ENCODE measurements around the gene SIPA1.
A peak's percentile ranks its signal among the peaks of the same experiment; 100 is the strongest.

Gene SIPA1, protein sequence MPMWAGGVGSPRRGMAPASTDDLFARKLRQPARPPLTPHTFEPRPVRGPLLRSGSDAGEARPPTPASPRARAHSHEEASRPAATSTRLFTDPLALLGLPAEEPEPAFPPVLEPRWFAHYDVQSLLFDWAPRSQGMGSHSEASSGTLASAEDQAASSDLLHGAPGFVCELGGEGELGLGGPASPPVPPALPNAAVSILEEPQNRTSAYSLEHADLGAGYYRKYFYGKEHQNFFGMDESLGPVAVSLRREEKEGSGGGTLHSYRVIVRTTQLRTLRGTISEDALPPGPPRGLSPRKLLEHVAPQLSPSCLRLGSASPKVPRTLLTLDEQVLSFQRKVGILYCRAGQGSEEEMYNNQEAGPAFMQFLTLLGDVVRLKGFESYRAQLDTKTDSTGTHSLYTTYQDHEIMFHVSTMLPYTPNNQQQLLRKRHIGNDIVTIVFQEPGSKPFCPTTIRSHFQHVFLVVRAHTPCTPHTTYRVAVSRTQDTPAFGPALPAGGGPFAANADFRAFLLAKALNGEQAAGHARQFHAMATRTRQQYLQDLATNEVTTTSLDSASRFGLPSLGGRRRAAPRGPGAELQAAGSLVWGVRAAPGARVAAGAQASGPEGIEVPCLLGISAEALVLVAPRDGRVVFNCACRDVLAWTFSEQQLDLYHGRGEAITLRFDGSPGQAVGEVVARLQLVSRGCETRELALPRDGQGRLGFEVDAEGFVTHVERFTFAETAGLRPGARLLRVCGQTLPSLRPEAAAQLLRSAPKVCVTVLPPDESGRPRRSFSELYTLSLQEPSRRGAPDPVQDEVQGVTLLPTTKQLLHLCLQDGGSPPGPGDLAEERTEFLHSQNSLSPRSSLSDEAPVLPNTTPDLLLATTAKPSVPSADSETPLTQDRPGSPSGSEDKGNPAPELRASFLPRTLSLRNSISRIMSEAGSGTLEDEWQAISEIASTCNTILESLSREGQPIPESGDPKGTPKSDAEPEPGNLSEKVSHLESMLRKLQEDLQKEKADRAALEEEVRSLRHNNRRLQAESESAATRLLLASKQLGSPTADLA

DNA sequence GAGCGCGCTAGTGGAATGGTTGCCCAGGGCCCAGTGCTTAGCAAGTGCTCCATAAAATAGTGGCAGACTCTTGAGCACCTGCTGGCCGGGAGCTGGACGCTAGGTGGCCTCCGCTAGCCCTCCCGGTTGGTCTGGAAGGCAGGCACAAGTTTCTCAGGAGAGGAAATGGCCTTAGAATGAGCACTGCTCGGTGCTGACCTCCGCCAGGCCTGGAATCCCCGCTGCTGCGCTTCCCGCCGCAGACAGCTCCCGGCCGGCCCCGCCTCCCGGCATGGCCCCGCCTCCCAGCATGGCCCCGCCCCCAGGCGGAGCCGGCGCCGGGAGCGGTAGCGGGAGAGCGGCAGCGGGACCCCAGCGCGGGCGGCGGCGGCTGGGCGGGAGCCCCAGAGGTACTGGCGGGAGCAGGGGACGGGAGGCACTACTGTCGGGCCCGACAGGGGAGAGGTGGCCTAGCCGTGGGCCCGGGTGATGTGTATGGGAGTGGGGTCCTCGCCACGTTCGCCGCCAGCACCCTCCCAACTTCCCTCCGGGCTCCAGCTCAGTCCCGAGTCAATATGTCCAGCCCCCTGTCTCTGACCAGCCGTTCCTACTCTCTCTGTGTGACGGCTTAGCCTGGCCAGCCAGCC is at the start of gene SIPA1:
TSS of gene SIPA1 (plus strand) at position 308 of the 626 bp plus-strand sequence. CDS start 2,821 bp downstream, outside the sequence.
- Histone ChIP-seq H3K9me3 (ENCODE audit: insufficient read depth, low read length) (no peaks in the 10 kb centered on the region), H3K4me3 (ENCODE audit: insufficient read length, low read depth) (peak within 1 kb of the TSS; percentile 67), H3K4me1 (ENCODE audit: insufficient read depth, insufficient read length) (peaks cover 27% of the 10 kb centered on the region), H3K36me3 (ENCODE audit: insufficient read depth, insufficient read length, low read length) (peaks cover 70% of the 10 kb centered on the region), H3K9ac (ENCODE audit: insufficient read length, low read depth) (peak within 1 kb of the TSS; percentile 89), H3K27me3 (ENCODE audit: insufficient read depth, insufficient read length) (no peaks in the 10 kb centered on the region)
- peak; percentile 91 for DNase-seq (ENCODE audit: low read depth, low spot score)
- TF ChIP-seq YY1 (IDR thresholded peaks at IDR 0.05; ENCODE audit: insufficient read depth, insufficient read length) (no peak), SUZ12 (IDR thresholded peaks at IDR 0.05; ENCODE audit: extremely low read depth, insufficient read depth, insufficient read length) (no peak), ZNF274 (IDR thresholded peaks at IDR 0.05; ENCODE audit: low read depth, low read length) (no peak)

DNA sequence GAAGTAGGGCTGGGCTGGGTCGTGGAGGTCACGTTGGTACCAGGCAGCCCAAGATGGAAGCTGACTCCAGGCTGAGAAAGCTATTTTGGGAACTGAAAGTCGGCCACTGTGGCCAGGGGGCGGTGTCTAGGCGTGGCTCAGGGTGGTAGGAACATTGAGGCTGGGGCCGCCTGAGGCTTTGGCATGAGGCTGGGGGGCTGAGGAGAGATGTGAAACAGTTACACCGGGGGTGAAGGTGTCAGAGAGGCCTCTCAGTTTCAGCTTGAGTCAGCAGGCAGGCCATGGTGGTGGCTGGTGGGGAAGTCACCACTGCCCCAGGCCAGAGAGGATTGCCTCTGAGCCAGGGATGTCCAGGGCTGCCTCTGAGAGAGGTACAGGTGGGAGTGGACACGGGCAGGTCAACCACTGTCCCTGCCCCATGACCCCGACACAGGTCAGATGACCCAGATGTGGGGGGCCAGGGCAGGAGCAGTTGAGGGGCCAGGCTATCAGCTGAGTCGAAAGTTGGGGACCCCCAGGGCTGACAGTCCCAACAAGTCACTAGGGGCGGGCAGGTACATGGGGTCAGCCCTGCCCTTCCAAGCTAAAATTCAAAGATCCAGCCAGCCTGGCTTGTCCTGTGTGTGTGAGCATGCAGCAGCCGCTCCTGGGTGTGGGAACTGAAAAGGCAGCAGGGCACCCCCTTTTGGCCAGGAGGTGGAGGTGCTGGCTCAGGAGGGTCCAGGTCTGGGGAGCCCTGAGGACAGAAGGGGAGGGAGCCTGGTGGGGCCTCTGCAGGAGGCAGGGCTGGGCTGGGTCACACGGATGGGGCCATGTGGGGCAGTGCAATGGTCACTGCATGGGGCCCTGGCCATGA is 49.5 kb upstream of the SIPA1 start:
- peak overlapping the region; percentile 23 for H3K9ac ChIP-seq (ENCODE audit: insufficient read length, low read depth)
- no peak for TF ChIP-seq YY1 (IDR thresholded peaks at IDR 0.05; ENCODE audit: insufficient read depth, insufficient read length)
- TF ChIP-seq SUZ12 (IDR thresholded peaks at IDR 0.05; ENCODE audit: extremely low read depth, insufficient read depth, insufficient read length) = no peak
- no peak for TF ChIP-seq ZNF274 (IDR thresholded peaks at IDR 0.05; ENCODE audit: low read depth, low read length)
- H3K4me1 ChIP-seq (ENCODE audit: insufficient read depth, insufficient read length) = peaks cover 40% of the 10 kb centered on the region
- peaks cover 5% of the 10 kb centered on the region for H3K27me3 ChIP-seq (ENCODE audit: insufficient read depth, insufficient read length)
- H3K4me3 ChIP-seq (ENCODE audit: insufficient read length, low read depth) = no peak overlapping the region
- DNase-seq (ENCODE audit: low read depth, low spot score) = peak; percentile 48
- no peaks in the 10 kb centered on the region for H3K9me3 ChIP-seq (ENCODE audit: insufficient read depth, low read length)
- peaks cover 30% of the 10 kb centered on the region for H3K36me3 ChIP-seq (ENCODE audit: insufficient read depth, insufficient read length, low read length)

DNA sequence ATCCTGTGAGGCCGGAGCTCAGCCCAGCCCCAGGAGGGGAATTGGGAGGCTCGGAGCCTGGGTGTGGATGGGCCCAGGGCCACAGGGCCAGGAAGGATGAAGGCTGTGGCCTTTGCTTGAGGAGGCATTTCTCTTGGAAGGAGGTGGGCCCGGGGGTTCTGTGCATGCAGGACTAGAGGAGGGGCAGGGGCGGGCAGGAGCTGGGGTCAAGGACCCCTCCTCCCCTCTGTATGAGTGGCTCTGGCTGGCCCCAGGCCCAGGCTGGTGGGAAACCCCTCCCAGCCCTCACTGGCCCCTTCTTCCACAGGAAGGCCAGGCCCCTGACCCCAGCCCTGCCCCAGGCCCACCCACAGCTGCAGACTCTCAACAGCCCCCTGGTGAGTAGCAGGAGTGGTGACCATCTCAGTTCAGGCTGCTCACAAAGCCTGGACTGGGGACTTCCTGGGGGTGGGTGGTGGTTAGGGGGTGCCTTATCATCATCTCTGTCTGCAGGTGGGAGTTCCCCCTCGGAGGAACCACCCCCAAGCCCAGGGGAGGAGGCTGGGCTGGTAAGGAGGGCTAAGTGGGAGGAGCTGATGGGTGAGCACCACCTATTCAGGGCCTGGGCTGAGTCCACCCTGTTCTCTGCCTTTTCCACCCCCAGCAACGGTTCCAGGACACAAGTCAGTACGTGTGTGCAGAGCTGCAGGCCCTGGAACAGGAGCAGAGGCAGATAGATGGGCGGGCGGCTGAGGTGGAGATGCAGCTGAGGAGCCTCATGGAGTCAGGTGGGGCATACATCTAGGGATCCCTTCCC is 48.3 kb upstream of the SIPA1 start:
- H3K9me3 ChIP-seq (ENCODE audit: insufficient read depth, low read length) = no peaks in the 10 kb centered on the region
- peaks cover 42% of the 10 kb centered on the region for H3K4me1 ChIP-seq (ENCODE audit: insufficient read depth, insufficient read length)
- H3K4me3 ChIP-seq (ENCODE audit: insufficient read length, low read depth) = no peak overlapping the region
- DNase-seq (ENCODE audit: low read depth, low spot score) = no peak
- TF ChIP-seq YY1 (IDR thresholded peaks at IDR 0.05; ENCODE audit: insufficient read depth, insufficient read length) = no peak
- peaks cover 5% of the 10 kb centered on the region for H3K27me3 ChIP-seq (ENCODE audit: insufficient read depth, insufficient read length)
- peak overlapping the region; percentile 51 for H3K9ac ChIP-seq (ENCODE audit: insufficient read length, low read depth)
- peaks cover 22% of the 10 kb centered on the region for H3K36me3 ChIP-seq (ENCODE audit: insufficient read depth, insufficient read length, low read length)

DNA sequence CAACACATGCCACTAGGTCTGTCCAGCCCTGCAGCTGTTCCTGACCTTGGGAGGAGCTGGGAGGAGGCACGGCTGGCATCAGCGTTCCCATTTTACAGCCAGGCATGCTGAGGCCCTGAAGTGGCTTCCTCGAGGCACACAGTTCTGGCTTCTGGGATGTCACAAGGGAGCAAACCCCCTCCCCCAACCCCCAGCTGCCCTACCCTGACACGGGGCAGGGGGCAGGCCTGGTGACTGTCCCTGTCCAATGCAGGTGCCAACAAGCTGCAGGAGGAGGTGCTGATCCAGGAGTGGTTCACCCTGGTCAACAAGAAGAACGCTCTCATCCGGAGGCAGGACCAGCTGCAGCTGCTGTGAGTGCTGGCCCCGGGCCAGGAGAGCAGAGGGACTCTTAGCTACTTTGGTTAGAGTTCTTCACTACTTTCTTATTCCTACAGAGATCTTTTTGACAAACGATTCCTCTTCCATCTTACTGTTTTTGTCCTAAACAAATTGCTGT is 47.6 kb upstream of the SIPA1 start:
- no peak for DNase-seq (ENCODE audit: low read depth, low spot score)
- Histone ChIP-seq H3K36me3 (ENCODE audit: insufficient read depth, insufficient read length, low read length) (peaks cover 18% of the 10 kb centered on the region), H3K4me3 (ENCODE audit: insufficient read length, low read depth) (no peak overlapping the region), H3K9ac (ENCODE audit: insufficient read length, low read depth) (no peak overlapping the region), H3K9me3 (ENCODE audit: insufficient read depth, low read length) (no peaks in the 10 kb centered on the region), H3K4me1 (ENCODE audit: insufficient read depth, insufficient read length) (peaks cover 42% of the 10 kb centered on the region), H3K27me3 (ENCODE audit: insufficient read depth, insufficient read length) (peaks cover 5% of the 10 kb centered on the region)
- TF ChIP-seq YY1 (IDR thresholded peaks at IDR 0.05; ENCODE audit: insufficient read depth, insufficient read length) = no peak
- TF ChIP-seq SUZ12 (IDR thresholded peaks at IDR 0.05; ENCODE audit: extremely low read depth, insufficient read depth, insufficient read length) = no peak
- no peak for TF ChIP-seq ZNF274 (IDR thresholded peaks at IDR 0.05; ENCODE audit: low read depth, low read length)

DNA sequence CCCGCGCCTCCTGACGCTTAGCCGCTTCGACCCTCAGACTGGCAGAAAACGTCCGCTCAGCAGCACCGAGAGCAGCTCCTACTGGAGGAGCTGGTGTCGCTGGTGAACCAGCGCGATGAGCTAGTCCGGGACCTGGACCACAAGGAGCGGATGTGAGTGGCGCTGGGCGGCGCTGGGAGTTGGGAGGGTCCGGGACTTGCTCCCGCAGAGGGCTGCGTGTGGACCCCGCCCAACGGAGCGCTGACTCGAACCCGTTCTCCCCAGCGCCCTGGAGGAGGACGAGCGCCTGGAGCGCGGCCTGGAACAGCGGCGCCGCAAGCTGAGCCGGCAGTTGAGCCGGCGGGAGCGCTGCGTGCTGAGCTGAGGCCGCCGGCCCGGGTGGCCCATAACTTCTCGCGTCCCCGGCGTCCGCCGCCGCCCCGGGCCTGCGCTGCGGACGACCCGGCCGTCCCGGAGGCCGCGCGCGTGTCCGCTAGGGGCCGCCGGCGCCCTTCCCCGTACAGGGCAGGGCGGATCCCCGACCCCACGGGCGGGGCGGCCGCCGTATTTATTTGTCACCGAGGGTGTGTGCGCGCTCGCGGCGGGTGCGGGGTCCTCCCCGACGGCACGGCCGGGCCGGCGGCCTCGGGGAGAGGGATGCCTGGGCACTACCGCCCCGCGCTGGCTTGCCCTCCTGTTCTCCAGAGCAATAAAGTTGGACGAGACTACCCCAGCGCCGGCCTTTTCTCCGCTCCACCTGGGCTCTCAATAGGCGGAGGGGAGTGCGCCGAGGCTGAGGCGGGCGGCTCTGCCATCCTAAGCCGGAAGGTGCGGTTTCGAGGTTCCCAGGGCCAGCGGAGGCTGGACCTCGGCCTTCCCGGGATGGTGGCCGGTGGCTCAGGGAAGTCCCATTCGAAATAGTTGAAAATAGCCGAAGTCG is 45.7 kb upstream of the SIPA1 start:
- no peak for TF ChIP-seq YY1 (IDR thresholded peaks at IDR 0.05; ENCODE audit: insufficient read depth, insufficient read length)
- Histone ChIP-seq H3K9ac (ENCODE audit: insufficient read length, low read depth) (peak overlapping the region; percentile 84), H3K4me3 (ENCODE audit: insufficient read length, low read depth) (peak overlapping the region; percentile 22), H3K9me3 (ENCODE audit: insufficient read depth, low read length) (no peaks in the 10 kb centered on the region), H3K27me3 (ENCODE audit: insufficient read depth, insufficient read length) (peaks cover 5% of the 10 kb centered on the region), H3K4me1 (ENCODE audit: insufficient read depth, insufficient read length) (peaks cover 46% of the 10 kb centered on the region), H3K36me3 (ENCODE audit: insufficient read depth, insufficient read length, low read length) (peaks cover 22% of the 10 kb centered on the region)
- DNase-seq (ENCODE audit: low read depth, low spot score) = peak; percentile 75
